K562 (cell line): ENCODE data around the gene CD48. TPM values are rescaled to one million over a fixed set of nuclear protein-coding genes. Genes with fewer than 3 reads are reported as not detected.

ENCODE experiments used
- CREB5 ChIP-seq: fragments of 250-450 bp; sonication (Bioruptor Pico); IDR thresholded peaks from 2 replicates; pipeline ENCODE4 v1.5.0; 2020; ENCODE audit warnings: mild to moderate bottlenecking
- EP400 ChIP-seq: fragments of 450-650 bp; IDR thresholded peaks from 2 replicates; pipeline ENCODE4 v1.6.1; 2017; ENCODE audit warnings: antibody characterized with exemption, mild to moderate bottlenecking, moderate library complexity
- ETV1 ChIP-seq: fragments of 450-650 bp; conservative IDR thresholded peaks from 2 replicates; pipeline ENCODE4 v1.6.1; 2016; ENCODE audit warnings: missing genetic modification characterization, control low read depth, low read depth, missing compliant biosample characterization
- FOXJ3 ChIP-seq: sonication (generic); formaldehyde crosslinking; IDR thresholded peaks from 2 replicates; pipeline ENCODE4 v1.4.0; 2020; ENCODE audit warnings: mild to moderate bottlenecking, missing genetic modification reagents
- FOXP4 ChIP-seq: sonication (generic); formaldehyde crosslinking; IDR thresholded peaks from 2 replicates; pipeline ENCODE4 v1.8.0; 2022; ENCODE audit warnings: mild to moderate bottlenecking, missing genetic modification reagents, borderline replicate concordance
- HDAC1 ChIP-seq, 2 experiments: fragments of 450-650 bp; IDR thresholded peaks; 2 replicates each; pipeline ENCODE4 v1.6.1; 2016 to 2017; ENCODE audit warnings: inconsistent platforms in 1 of 2, mild to moderate bottlenecking in 1 of 2, moderate library complexity in 1 of 2
- KDM4B ChIP-seq, 2 experiments: fragments of 450-650 bp in 1 of 2; sonication (generic) in 1 of 2; IDR thresholded peaks; 2 replicates each; pipeline ENCODE4 v1.6.1; 2016 to 2017; ENCODE audit warnings: borderline replicate concordance in 2 of 2, antibody characterized with exemption in 1 of 2, low read depth in 1 of 2, mild to moderate bottlenecking in 1 of 2
- NCOR1 ChIP-seq: fragments of 450-650 bp; IDR thresholded peaks from 2 replicates; pipeline ENCODE4 v1.6.1; 2016; ENCODE audit warnings: mild to moderate bottlenecking, moderate library complexity
- NFXL1 ChIP-seq: fragments of 450-650 bp; formaldehyde crosslinking; IDR thresholded peaks from 2 replicates; pipeline ENCODE4 v1.4.0; 2021; ENCODE audit warnings: mild to moderate bottlenecking
- PHB ChIP-seq: fragments of 250-450 bp; sonication (Bioruptor Pico); IDR thresholded peaks from 2 replicates; pipeline ENCODE4 v1.5.0; 2021
- POLR2G ChIP-seq: fragments of 200-400 bp; formaldehyde crosslinking; IDR thresholded peaks from 2 replicates; pipeline ENCODE4 v1.6.1; 2017; ENCODE audit warnings: low read depth, mild to moderate bottlenecking, antibody characterized with exemption, low read length, moderate library complexity
- RAD21 ChIP-seq, 2 experiments: fragments of 250-450 bp in 1 of 2; fragments of 450-650 bp in 1 of 2; sonication (Bioruptor Pico) in 1 of 2; formaldehyde crosslinking in 1 of 2; IDR thresholded peaks in 1 of 2; conservative IDR thresholded peaks in 1 of 2; 2 replicates each; pipeline versions ENCODE4 v1.4.0 to v1.8.0; 2020 to 2022; ENCODE audit warnings: mild to moderate bottlenecking in 2 of 2, moderate library complexity in 1 of 2
- RCOR1 ChIP-seq, 2 experiments: IDR thresholded peaks; 2 replicates each; pipeline ENCODE4 v1.6.1; 2012; ENCODE audit warnings: low read depth in 2 of 2, low read length in 2 of 2, borderline replicate concordance in 1 of 2, improper control_type of control experiment in 1 of 2
- RNF2 ChIP-seq: sonication (generic); IDR thresholded peaks from 2 replicates; pipeline ENCODE4 v1.6.1; 2016
- SMAD1 ChIP-seq: fragments of 150-350 bp; IDR thresholded peaks from 2 replicates; pipeline ENCODE4 v1.6.1; 2014; ENCODE audit warnings: low read length, low read depth; ENCODE audit not compliant: partially characterized antibody
- SMARCE1 ChIP-seq: fragments of 450-650 bp; IDR thresholded peaks from 2 replicates; pipeline ENCODE4 v1.7.1; 2016; ENCODE audit warnings: mild to moderate bottlenecking
- SPI1 ChIP-seq: IDR thresholded peaks from 2 replicates; pipeline ENCODE4 v1.6.1; 2011; ENCODE audit warnings: low read depth, low read length, control low read depth, borderline replicate concordance
- ZBED1 ChIP-seq: IDR thresholded peaks from 2 replicates; pipeline ENCODE4 v1.6.1; 2014
- ZEB2 ChIP-seq: fragments of 450-650 bp; IDR thresholded peaks from 2 replicates; pipeline ENCODE4 v1.6.1; 2016
- ZNF75A ChIP-seq: fragments of 450-650 bp; formaldehyde crosslinking; IDR thresholded peaks from 2 replicates; pipeline ENCODE4 v1.4.0; 2020; ENCODE audit warnings: mild to moderate bottlenecking
- ZSCAN29 ChIP-seq: fragments of 450-650 bp; IDR thresholded peaks from 2 replicates; pipeline ENCODE4 v1.6.1; 2017
- polyA plus RNA-seq, 8 experiments: library from polyadenylated mRNA; depleted of rRNA in 4 of 8; stranded (reverse) in 5 of 8; unstranded in 3 of 8; fragments of >200 nt; fragmentation: Nextera tagmentation in 2 of 8; fragmentation: Illumina TruSeq in 1 of 8; extraction: Ambion mirVana in 2 of 8; extraction: Trizol in 1 of 8; gene quantifications; 2 replicates each; pipeline versions ENCODE4 v1.2.1 to v1.2.3, GENCODE V29; 2011 to 2014; ENCODE audit warnings: inconsistent platforms in 1 of 8, missing spikeins in 1 of 8
- total RNA-seq, 7 experiments: library from RNA; depleted of rRNA in 6 of 7; stranded (reverse); fragments of >200 nt in 6 of 7; fragmentation: Illumina TruSeq in 2 of 7; extraction: Trizol in 2 of 7; gene quantifications; 2 replicates each; pipeline versions ENCODE4 v1.2.1 to v1.2.3, GENCODE V29; 2011 to 2021; ENCODE audit warnings: low replicate concordance in 1 of 7
- TF ChIP-seq, protein P1 (sequence below), 2 experiments: fragments of 450-650 bp; IDR thresholded peaks; 2 replicates each; pipeline ENCODE4 v1.6.1; 2016
- TF ChIP-seq, protein P2 (sequence below): fragments of 450-650 bp; IDR thresholded peaks from 2 replicates; pipeline ENCODE4 v1.6.1; 2016; ENCODE audit warnings: low read depth, mild to moderate bottlenecking, moderate library complexity

The CD48 gene
- total and polyA plus RNA-seq, 9 of the 15 experiments (the other 6 are each of a cell fraction or from before 2014, with no cell fraction given), result 0.10 to 0.42 (median 0.29) TPM; not detected in 3

- no peak for TF ChIP-seq FOXP4 (CRISPR knock-in tag)
- TF ChIP-seq NCOR1, result peak; percentile 69
- no peak for TF ChIP-seq ZBED1
- TF ChIP-seq SMARCE1, result peak; percentile 90
- no peak for TF ChIP-seq PHB (CRISPR knock-in tag)
- no peak; a peak in 1 of 4 replicates for TF ChIP-seq RAD21 (CRISPR knock-in tag; conservative IDR thresholded peaks at IDR 0.05 in 1 of 2, IDR thresholded peaks at IDR 0.05 in 1 of 2)
- no peak for TF ChIP-seq FOXJ3 (CRISPR knock-in tag)
- peak; percentile 60 for TF ChIP-seq EP400
- peak; percentile 90 for TF ChIP-seq SPI1
- TF ChIP-seq, protein P1, sequence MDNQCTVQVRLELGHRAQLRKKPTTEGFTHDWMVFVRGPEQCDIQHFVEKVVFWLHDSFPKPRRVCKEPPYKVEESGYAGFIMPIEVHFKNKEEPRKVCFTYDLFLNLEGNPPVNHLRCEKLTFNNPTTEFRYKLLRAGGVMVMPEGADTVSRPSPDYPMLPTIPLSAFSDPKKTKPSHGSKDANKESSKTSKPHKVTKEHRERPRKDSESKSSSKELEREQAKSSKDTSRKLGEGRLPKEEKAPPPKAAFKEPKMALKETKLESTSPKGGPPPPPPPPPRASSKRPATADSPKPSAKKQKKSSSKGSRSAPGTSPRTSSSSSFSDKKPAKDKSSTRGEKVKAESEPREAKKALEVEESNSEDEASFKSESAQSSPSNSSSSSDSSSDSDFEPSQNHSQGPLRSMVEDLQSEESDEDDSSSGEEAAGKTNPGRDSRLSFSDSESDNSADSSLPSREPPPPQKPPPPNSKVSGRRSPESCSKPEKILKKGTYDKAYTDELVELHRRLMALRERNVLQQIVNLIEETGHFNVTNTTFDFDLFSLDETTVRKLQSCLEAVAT (IDR thresholded peaks at IDR 0.05), result no peak
- peak in 1 of 2 experiments; percentile 90; a peak in 2 of 4 replicates for TF ChIP-seq RCOR1 (IDR thresholded peaks at IDR 0.05; ENCODE audit: borderline replicate concordance in 1 of 2, low read depth in 2 of 2, low read length in 2 of 2)
- peak; percentile 93 for TF ChIP-seq ETV1
- peak; percentile 62; the same call in 1 of the 2 replicates for TF ChIP-seq RNF2
- TF ChIP-seq NFXL1 (CRISPR knock-in tag), result no peak
- TF ChIP-seq POLR2G, result no peak
- peak; percentile 43; the same call in 1 of the 2 replicates for TF ChIP-seq ZEB2
- TF ChIP-seq, protein P2, sequence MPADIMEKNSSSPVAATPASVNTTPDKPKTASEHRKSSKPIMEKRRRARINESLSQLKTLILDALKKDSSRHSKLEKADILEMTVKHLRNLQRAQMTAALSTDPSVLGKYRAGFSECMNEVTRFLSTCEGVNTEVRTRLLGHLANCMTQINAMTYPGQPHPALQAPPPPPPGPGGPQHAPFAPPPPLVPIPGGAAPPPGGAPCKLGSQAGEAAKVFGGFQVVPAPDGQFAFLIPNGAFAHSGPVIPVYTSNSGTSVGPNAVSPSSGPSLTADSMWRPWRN, result no peak
- TF ChIP-seq CREB5 (CRISPR knock-in tag), result 0 out of 2 replicates have a peak, but pooled peaks have one; percentile 56
- TF ChIP-seq ZSCAN29, result no peak
- TF ChIP-seq HDAC1 (IDR thresholded peaks at IDR 0.05), result peak in 1 of 2 experiments; percentile 84; a peak in 2 of 4 replicates
- TF ChIP-seq SMAD1, result peak; percentile 30
- no peak for TF ChIP-seq ZNF75A
- no peak for TF ChIP-seq KDM4B (IDR thresholded peaks at IDR 0.05; ENCODE audit: borderline replicate concordance in 2 of 2, low read depth in 1 of 2)
Observed at GRCh38 chr1:160665330-160666078, 46.1 kb downstream of the CD48 start (continued).
